ENCODE data around the gene NAA38. TPM values are rescaled to one million over a fixed set of nuclear protein-coding genes. Genes with fewer than 3 reads are reported as not detected.

NAA38 gene
- polyA plus RNA-seq, 12 donors = 34.8 to 74.9 (median 41.8) TPM; not detected in 1

GRCh38 chr17:7856011-7856810 is 1.1 kb downstream of the NAA38 start:
- DNase-seq = peak; percentile 53

GRCh38 chr17:7855660-7856010 is 1.7 kb downstream of the NAA38 start:
- DNase-seq = no peak

- DNase-seq = no peak
Measured at GRCh38 chr17:7854851-7855659, 2.3 kb downstream of the NAA38 start, which contains the start of gene TMEM88. Gene TMEM88 (plus strand): TSS chr17:7855066. CDS start chr17:7855075, 9 bp downstream.

GRCh38 chr17:7854078-7854777 is 3.1 kb downstream of the NAA38 start:
- no peak for DNase-seq

GRCh38 chr17:7853691-7854038 is 3.7 kb downstream of the NAA38 start:
- DNase-seq = no peak

- DNase-seq = no peak
Measured at GRCh38 chr17:7852919-7853690, 4.3 kb downstream of the NAA38 start.

- DNase-seq = no peak
Measured at GRCh38 chr17:7852262-7852670, 5.1 kb downstream of the NAA38 start.

- DNase-seq = peak; percentile 92
Measured at GRCh38 chr17:7851438-7852261, 5.7 kb downstream of the NAA38 start.

GRCh38 chr17:7850701-7851437 is 6.5 kb downstream of the NAA38 start:
- no peak for DNase-seq

- DNase-seq = no peak
Measured at GRCh38 chr17:7849751-7850504, 7.4 kb downstream of the NAA38 start.

GRCh38 chr17:7849130-7849750 is 8.1 kb downstream of the NAA38 start:
- no peak for DNase-seq

- DNase-seq = no peak
Measured at GRCh38 chr17:7848739-7849129, 8.6 kb downstream of the NAA38 start.

GRCh38 chr17:7848131-7848579 is 9.2 kb downstream of the NAA38 start:
- DNase-seq = no peak

- DNase-seq = no peak
Measured at GRCh38 chr17:7846765-7847661, 10.3 kb downstream of the NAA38 start.

- DNase-seq = no peak
Measured at GRCh38 chr17:7846063-7846735, 11.2 kb downstream of the NAA38 start.

GRCh38 chr17:7845359-7846062 is 11.8 kb downstream of the NAA38 start:
- no peak for DNase-seq
